ENCODE results near the gene PCID2.

Gene PCID2

GRCh38 chr13:113187883-113188665, 20.4 kb downstream of the PCID2 start:
- DNase-seq (ENCODE audit: low read depth in 2 of 3, low spot score in 2 of 3) = no peak

GRCh38 chr13:113187263-113187669, 21.2 kb downstream of the PCID2 start:
- peak in 1 of 3 experiments; percentile 45 for DNase-seq (ENCODE audit: low read depth in 2 of 3, low spot score in 2 of 3)

- DNase-seq (ENCODE audit: low read depth in 2 of 3, low spot score in 2 of 3) = no peak
Measured at GRCh38 chr13:113186061-113186900, 22.2 kb downstream of the PCID2 start.

- no peak for DNase-seq (ENCODE audit: low read depth in 2 of 3, low spot score in 2 of 3)
Measured at GRCh38 chr13:113184568-113185440, 23.7 kb downstream of the PCID2 start.

- DNase-seq (ENCODE audit: low read depth in 2 of 3, low spot score in 2 of 3) = no peak
Measured at GRCh38 chr13:113183450-113184129, 24.9 kb downstream of the PCID2 start.

GRCh38 chr13:113182046-113182445, 26.4 kb downstream of the PCID2 start:
- DNase-seq (ENCODE audit: low read depth in 2 of 3, low spot score in 2 of 3) = no peak

GRCh38 chr13:113179374-113180230, 28.9 kb downstream of the PCID2 start:
- DNase-seq (ENCODE audit: low read depth in 2 of 3, low spot score in 2 of 3) = no peak

- no peak for DNase-seq (ENCODE audit: low read depth in 2 of 3, low spot score in 2 of 3)
Measured at GRCh38 chr13:113178896-113179167, 29.6 kb downstream of the PCID2 start.

GRCh38 chr13:113178070-113178895, 30.2 kb downstream of the PCID2 start:
- no peak for DNase-seq (ENCODE audit: low read depth in 2 of 3, low spot score in 2 of 3)

- no peak for DNase-seq (ENCODE audit: low read depth in 2 of 3, low spot score in 2 of 3)
Measured at GRCh38 chr13:113176822-113177221, 31.6 kb downstream of the PCID2 start.

GRCh38 chr13:113176280-113176679, 32.2 kb downstream of the PCID2 start:
- DNase-seq (ENCODE audit: low read depth in 2 of 3, low spot score in 2 of 3) = no peak

- DNase-seq (ENCODE audit: low read depth in 2 of 3, low spot score in 2 of 3) = no peak
Measured at GRCh38 chr13:113172419-113172926, 36.0 kb downstream of the PCID2 start.

GRCh38 chr13:113171250-113172125, 37.0 kb downstream of the PCID2 start:
- DNase-seq (ENCODE audit: low read depth in 2 of 3, low spot score in 2 of 3) = no peak

GRCh38 chr13:113170511-113170910, 38.0 kb downstream of the PCID2 start:
- DNase-seq (ENCODE audit: low read depth in 2 of 3, low spot score in 2 of 3) = no peak

GRCh38 chr13:113169277-113170272, 38.9 kb downstream of the PCID2 start:
- DNase-seq (ENCODE audit: low read depth in 2 of 3, low spot score in 2 of 3) = no peak

- no peak for DNase-seq (ENCODE audit: low read depth in 2 of 3, low spot score in 2 of 3)
Measured at GRCh38 chr13:113168211-113168610, 40.3 kb downstream of the PCID2 start.

- DNase-seq (ENCODE audit: low read depth in 2 of 3, low spot score in 2 of 3) = no peak
Measured at GRCh38 chr13:113167575-113167974, 40.9 kb downstream of the PCID2 start.

Measured in activated CD8-positive, alpha-beta memory T cell treated with anti-CD3 and anti-CD28 coated beads for 48 hours (primary cell).